Activated T-cell treated with anti-CD3 and anti-CD28 coated beads, Interleukin-2, amount 50 U/mL, for 72 hours (primary cell): ENCODE data around the gene CCDC12. TPM values are rescaled to one million over a fixed set of nuclear protein-coding genes. Genes with fewer than 3 reads are reported as not detected.
A peak's percentile ranks its signal among the peaks of the same experiment; 100 is the strongest.

Experiments
- ATAC-seq, 2 donors: fragments of 150-1000 bp; cut with Tn5 transposase; replicated peaks in 1 of 2; 2 replicates each; pipeline ENCODE4 v1.10.0; 2021; ENCODE audit warnings: moderate library complexity in 2 of 2, mild to moderate bottlenecking in 1 of 2
- DNase-seq, 2 donors: peaks; one replicate each; pipeline ENCODE4 v3.0.0; 2021 to 2022; ENCODE audit warnings: mixed read lengths in 1 of 2
- H3K27ac Mint-ChIP-seq: one replicate; pipeline ENCODE4 v1.8.0; 2022; ENCODE audit warnings: mild to moderate bottlenecking, moderate library complexity, mixed read lengths
- H3K27me3 Mint-ChIP-seq: one replicate; pipeline ENCODE4 v1.8.0; 2022; ENCODE audit warnings: low read depth, mixed read lengths
- H3K36me3 Mint-ChIP-seq, 2 donors: one replicate each; pipeline ENCODE4 v1.8.0; 2022; ENCODE audit warnings: mixed read lengths in 2 of 2, mild to moderate bottlenecking in 1 of 2; ENCODE audit not compliant: insufficient read depth in 2 of 2
- H3K4me1 Mint-ChIP-seq: one replicate; pipeline ENCODE4 v1.8.0; 2022; ENCODE audit warnings: low read depth, mixed read lengths
- H3K4me3 Mint-ChIP-seq, 2 donors: one replicate each; pipeline ENCODE4 v1.8.0; 2022; ENCODE audit warnings: mild to moderate bottlenecking in 2 of 2, mixed read lengths in 2 of 2, moderate library complexity in 2 of 2
- H3K9me3 Mint-ChIP-seq, 2 donors: one replicate each; pipeline ENCODE4 v1.8.0; 2022; ENCODE audit warnings: mixed read lengths in 2 of 2
- total RNA-seq, 2 donors: library from RNA; stranded (reverse); gene quantifications; one replicate each; pipeline ENCODE4 v1.2.3, GENCODE V29; 2022

CCDC12 gene
- total RNA-seq, 2 donors from 2014 or later: 54.7 to 56.2 TPM

DNA sequence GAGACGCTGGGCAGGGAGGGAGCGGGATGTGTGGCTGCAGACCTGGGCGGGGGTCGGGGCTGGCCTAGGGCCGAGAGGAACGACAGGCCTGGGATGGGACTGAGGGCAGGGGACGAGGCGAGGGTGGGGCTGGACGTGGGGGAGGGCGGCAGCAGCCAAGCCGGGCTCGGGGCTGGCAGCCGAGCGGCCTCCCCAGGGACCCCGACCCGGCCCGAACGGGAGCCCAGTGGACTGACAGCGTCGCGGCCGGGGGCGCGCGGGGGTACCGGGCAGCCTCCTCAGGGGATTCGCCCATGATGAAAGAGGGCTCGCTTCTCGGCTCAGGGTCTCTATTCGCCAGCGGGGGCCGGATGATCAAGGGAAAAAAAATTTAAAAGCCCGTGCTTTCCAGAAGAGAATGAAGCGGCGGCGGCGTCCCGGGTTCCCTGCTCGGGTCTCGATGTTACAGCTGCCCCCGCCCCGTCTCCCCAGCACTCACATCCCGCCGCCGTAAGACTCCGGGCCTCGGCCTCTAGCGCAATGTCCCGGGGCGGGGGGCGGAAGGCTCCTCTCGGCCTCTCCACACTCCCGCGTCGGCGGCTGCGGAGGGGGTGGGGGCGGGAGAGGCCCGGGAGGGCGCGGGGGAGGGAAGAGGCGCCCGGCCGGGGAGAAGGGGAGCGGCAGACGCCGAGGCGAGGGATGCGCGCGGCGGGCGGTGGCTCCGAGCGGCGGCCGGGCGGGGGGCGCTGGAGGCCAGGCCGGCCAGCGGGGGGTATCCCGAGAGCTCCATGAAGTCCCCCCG, 94.8 kb downstream of the CCDC12 start:
- ATAC-seq: peak; percentile 33 to 50
- Mint-ChIP-seq H3K4me1 (no peaks in the 10 kb centered on the region), H3K27me3 (peaks cover 50% of the 10 kb centered on the region), H3K36me3 (no peaks in the 10 kb centered on the region), H3K9me3 (no peaks in the 10 kb centered on the region), H3K4me3 (peak overlapping the region; percentile 69 to 78), H3K27ac (no peak overlapping the region)
- peak; percentile 28 to 39 for DNase-seq

DNA sequence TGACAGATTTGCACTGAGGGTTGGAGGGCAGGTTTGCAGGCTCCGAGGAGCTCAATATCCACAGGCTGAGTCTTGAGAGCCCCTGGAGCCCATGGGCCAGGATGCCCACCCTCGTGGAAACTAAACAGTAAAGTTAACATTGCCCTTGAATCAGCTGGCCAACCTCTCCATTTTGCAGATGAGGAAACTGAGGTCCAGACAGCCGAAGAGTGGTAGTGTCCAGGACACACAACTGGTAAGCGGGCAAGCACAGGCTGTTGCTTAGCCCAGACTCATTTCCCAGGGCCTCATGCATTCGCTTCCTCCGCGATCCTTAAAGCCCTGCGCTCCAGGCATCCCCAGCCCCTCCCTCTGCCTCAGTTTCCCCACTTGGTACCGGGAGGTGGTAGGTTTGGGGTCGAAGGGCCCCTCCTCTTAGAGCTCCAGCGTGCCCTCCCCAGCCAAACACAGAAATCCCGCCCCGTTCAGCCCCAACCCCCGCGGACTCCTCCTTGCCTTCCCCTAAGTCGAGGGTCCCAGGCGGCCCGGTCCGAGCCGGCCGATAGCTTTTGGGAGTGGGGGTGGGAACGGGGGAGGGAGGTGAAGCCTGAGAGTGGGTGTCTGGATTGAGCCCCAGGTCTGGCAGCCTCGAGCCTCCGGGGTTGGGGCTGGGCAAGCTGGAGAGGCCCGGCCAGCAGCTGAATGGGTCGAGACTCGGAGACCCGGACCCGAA, 95.5 kb downstream of the CCDC12 start:
- Mint-ChIP-seq H3K36me3 (no peaks in the 10 kb centered on the region), H3K4me3 (peak overlapping the region; percentile 29 to 31), H3K4me1 (no peaks in the 10 kb centered on the region), H3K27me3 (peaks cover 50% of the 10 kb centered on the region), H3K9me3 (no peaks in the 10 kb centered on the region), H3K27ac (no peak overlapping the region)
- DNase-seq (no peak), ATAC-seq (no peak)

DNA sequence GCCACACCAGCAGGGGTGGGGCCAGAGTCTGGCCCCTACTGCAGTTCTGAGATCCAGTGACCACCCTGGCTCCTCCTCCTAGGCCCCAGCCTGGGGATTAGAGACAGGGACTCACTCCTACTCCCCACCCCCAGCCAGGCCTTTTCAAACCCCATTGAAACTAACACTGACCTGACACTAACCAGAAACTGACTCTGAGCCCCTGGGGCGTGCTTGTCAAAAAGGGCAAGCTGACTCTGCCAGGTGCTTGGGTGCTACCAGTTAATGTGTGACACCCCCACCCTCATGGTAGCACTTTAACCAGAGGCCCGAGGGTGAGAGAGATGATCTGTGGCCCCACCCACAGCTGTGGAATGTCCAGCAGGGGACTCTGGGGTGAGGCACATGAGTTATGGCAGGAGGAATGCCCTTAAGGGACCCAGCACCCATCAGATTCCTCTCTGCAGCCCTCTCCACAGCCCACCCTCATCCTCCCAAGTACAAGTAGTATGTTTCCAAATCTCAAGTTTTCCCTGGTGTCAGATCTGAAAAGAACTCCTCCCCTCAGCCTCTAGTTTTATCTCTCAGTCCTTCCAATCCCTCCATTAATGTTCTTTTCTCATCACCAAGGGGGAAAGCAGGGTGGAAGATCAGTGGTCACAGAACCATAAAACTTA, 97.6 kb downstream of the CCDC12 start:
- Mint-ChIP-seq H3K27me3 (peaks cover 35% of the 10 kb centered on the region), H3K9me3 (no peaks in the 10 kb centered on the region), H3K4me1 (peaks cover 6% of the 10 kb centered on the region), H3K27ac (no peak overlapping the region), H3K36me3 (no peaks in the 10 kb centered on the region), H3K4me3 (no peak overlapping the region)
- ATAC-seq (no peak), DNase-seq (no peak)

DNA sequence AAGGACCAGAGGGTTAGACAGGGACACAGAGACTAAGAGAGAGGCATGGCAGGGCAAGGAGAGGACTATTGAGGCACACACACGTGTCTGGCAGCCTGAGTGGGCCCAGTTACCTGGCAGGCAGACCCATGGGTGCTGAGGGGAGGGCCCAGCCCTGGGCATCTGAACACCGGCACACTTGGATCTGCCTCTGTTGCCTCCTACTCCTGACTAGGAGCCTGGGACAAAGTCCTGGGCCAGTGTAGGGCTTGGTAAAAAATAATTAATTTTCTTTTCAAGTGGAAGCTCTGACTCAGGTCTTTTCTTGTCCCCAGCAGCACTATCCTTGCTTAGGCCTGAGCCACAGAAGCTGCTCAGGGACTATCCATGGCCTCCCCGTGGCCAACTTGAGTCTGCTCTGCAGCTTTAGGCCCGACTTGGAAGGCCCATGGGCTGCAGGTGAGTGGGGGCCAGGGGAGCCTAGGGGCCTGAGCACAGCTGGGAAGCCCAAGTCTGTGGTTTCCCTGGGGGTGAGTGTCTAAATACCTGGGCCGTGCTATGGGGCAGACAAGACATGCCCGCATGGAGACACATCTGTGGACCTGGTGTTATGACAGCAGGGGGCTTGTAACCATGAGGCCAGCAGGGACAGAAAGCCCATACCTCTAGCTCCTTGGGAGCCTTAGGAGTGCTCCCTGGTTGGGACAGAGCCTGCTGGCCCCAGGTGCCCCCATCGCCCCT, 99.0 kb downstream of the CCDC12 start, which contains the start of gene PTH1R:
PTH1R (plus strand) TSS at position 316 of the 720 bp plus-strand sequence. CDS start 5,839 bp downstream, outside the sequence.
- no peak for DNase-seq
- H3K27me3 Mint-ChIP-seq: peaks cover 31% of the 10 kb centered on the region
- peaks cover 12% of the 10 kb centered on the region for H3K4me1 Mint-ChIP-seq
- no peak for ATAC-seq
- no peak within 1 kb of the TSS for H3K4me3 Mint-ChIP-seq
- no peak within 1 kb of the TSS for H3K27ac Mint-ChIP-seq
- H3K36me3 Mint-ChIP-seq: no peaks in the 10 kb centered on the region
- no peaks in the 10 kb centered on the region for H3K9me3 Mint-ChIP-seq

DNA sequence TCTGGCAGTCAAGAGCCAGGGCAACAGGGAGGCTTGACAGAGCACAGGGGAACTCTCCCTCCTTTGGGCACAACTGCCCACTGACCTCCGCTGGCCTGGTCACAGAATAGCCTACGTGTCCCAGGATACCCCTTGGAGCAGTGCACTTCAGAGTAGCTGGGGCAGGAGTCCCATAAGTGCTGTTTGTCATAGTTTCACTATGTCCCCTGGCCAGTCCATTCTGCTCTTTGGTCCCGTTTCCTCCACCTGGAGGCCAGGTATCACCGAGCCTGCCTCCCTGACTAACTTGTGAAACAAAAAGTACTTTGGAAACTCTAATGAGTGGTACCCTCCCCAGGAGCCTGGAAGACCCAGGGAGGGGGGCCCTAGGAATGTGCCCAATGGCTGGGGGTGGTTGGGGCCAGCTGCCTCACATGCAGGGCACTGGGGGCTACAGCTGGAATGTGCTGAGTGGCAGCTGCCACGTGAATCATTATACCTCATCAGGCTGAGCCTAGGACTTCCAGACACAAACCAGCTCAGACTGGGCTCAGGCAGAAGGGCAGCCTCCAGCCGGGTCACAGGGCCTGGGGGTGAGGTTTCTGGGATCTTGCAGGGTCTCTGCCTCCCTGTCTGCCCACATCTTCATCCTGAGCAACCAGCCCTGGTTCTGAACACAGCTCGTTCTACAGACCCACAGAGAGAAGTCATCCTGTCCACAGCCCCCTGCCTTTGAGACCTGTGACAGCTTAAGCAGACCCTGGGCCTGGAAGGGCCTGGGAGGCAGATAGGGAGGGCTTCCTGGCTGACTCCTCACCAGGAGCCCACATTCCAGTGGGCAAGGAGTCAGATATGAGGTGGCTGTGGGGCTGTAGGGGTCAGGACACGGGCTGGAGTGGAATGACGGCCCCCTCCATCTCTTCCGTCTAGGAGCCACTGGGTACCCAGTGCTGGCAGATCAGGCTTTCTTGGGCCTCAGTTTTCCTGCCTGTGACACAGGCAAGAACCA, 99.9 kb downstream of the CCDC12 start:
- Mint-ChIP-seq H3K27ac (no peak overlapping the region), H3K27me3 (peaks cover 31% of the 10 kb centered on the region), H3K4me1 (peaks cover 12% of the 10 kb centered on the region), H3K4me3 (no peak overlapping the region), H3K9me3 (no peaks in the 10 kb centered on the region), H3K36me3 (no peaks in the 10 kb centered on the region)
- no peak for ATAC-seq
- DNase-seq: no peak

DNA sequence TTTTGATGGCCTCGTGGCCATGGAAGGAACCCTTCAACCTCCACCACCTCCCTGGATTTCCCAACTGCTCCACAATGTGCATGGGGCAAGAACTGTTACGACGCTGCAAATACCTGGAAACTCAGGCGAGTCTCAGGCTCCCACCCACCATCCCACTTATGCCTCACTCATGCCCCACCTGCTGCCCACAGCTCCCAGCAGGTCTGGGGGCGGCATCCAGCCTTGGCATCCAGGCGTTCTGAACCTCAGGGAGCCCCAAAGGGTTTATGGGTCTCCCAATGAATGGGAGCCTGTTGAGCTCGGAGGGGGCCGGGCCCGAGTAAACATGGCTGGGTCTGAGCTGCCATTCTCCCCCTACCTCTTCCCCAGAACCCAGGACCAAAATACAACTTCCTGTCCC, 101.0 kb downstream of the CCDC12 start:
- Mint-ChIP-seq H3K27ac (no peak overlapping the region), H3K4me3 (no peak overlapping the region), H3K27me3 (peaks cover 23% of the 10 kb centered on the region), H3K4me1 (peaks cover 12% of the 10 kb centered on the region), H3K9me3 (no peaks in the 10 kb centered on the region), H3K36me3 (no peaks in the 10 kb centered on the region)
- DNase-seq: no peak
- no peak for ATAC-seq

DNA sequence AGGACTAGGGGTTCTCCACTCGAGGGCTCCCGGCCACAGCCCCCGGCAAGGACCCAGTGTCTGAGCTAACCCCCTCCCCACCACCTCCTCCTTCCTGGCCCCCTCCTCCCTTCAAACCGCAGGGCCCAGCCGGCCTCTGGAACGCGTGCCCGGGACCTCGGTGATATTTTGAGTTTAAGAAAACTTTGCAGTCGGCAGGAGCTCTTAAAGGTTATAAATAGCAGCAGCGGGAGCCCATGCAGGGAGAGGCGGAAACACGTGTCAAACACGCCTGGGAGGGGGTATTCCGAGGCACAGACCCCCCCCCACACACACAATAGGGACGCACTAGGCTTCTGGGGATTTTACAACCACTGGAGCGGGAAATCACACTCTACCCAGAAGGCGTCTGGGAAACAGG, 102.1 kb downstream of the CCDC12 start:
- Mint-ChIP-seq H3K27me3 (peaks cover 12% of the 10 kb centered on the region), H3K27ac (no peak overlapping the region), H3K36me3 (no peaks in the 10 kb centered on the region), H3K9me3 (no peaks in the 10 kb centered on the region), H3K4me1 (peaks cover 12% of the 10 kb centered on the region), H3K4me3 (no peak overlapping the region)
- no peak for DNase-seq
- ATAC-seq: no peak

DNA sequence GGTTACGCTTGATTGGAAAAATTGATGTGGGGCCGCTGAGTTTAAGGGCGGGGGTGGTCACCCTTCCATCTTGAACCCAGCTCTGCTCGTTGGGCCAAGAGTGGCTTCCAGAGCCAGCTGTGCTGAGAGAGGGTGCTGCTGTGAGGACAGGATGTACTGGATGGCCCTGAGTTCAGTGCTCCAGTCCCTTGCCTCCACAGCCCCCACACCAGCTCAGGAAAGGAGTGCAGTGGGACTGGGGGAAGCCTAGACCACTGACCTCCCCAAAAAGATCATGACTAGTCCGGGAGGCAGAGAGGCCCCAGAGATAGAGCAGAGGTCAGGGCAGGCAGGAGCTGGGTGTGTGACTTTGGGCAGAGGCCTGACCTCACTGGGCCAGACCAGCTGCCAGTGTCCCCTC, 103.0 kb downstream of the CCDC12 start:
- ATAC-seq: no peak
- H3K36me3 Mint-ChIP-seq: no peaks in the 10 kb centered on the region

More for the DNA sequence above, 103.0 kb downstream of the CCDC12 start:
- H3K9me3 Mint-ChIP-seq: no peaks in the 10 kb centered on the region
- no peak overlapping the region for H3K27ac Mint-ChIP-seq
- H3K27me3 Mint-ChIP-seq: peaks cover 6% of the 10 kb centered on the region
- no peak for DNase-seq
- H3K4me1 Mint-ChIP-seq: peaks cover 12% of the 10 kb centered on the region
- no peak overlapping the region for H3K4me3 Mint-ChIP-seq

Other genes with a start within 250 kb of the CCDC12 start
- not detected for gene MYL3, start 113.3 kb downstream of the CCDC12 start, total RNA-seq
- not detected for gene PTH1R, start 99.0 kb downstream of the CCDC12 start, total RNA-seq
- 10 to 100 TPM; 84.0 to 87.4 TPM for gene NBEAL2, start 2.9 kb upstream of the CCDC12 start, total RNA-seq
- gene SETD2, start 187.4 kb upstream of the CCDC12 start, total RNA-seq: 10 to 100 TPM; 42.9 to 48.7 TPM